IPS-15b (cell line): ENCODE data around the gene ATF6.
A peak's percentile ranks its signal among the peaks of the same experiment; 100 is the strongest.
"Not testable (repeated sequence)": the region's sequence is repeated elsewhere in the genome, so short reads cannot be mapped to it uniquely, and the experiment has no call there.

ENCODE experiments used
- H3K27me3 ChIP-seq: one replicate; pipeline ENCODE4 v1.6.1; 2013; ENCODE audit warnings: low read length; ENCODE audit not compliant: control insufficient read depth, insufficient read depth
- H3K36me3 ChIP-seq: one replicate; pipeline ENCODE4 v1.6.1; 2013; ENCODE audit warnings: low read length; ENCODE audit not compliant: control insufficient read depth, insufficient read depth
- H3K4me1 ChIP-seq: one replicate; pipeline ENCODE4 v1.6.1; 2013; ENCODE audit warnings: mild to moderate bottlenecking, low read length; ENCODE audit not compliant: control insufficient read depth, insufficient read depth
- H3K4me3 ChIP-seq: one replicate; pipeline ENCODE4 v1.5.1; 2013; ENCODE audit warnings: low read depth, low read length
- H3K9ac ChIP-seq: one replicate; pipeline ENCODE4 v1.6.1; 2013; ENCODE audit warnings: low read depth, mild to moderate bottlenecking, low read length
- H3K9me3 ChIP-seq: one replicate; pipeline ENCODE4 v1.6.1; 2013; ENCODE audit warnings: mild to moderate bottlenecking, low read length; ENCODE audit not compliant: control insufficient read depth, insufficient read depth

ATF6 gene, protein sequence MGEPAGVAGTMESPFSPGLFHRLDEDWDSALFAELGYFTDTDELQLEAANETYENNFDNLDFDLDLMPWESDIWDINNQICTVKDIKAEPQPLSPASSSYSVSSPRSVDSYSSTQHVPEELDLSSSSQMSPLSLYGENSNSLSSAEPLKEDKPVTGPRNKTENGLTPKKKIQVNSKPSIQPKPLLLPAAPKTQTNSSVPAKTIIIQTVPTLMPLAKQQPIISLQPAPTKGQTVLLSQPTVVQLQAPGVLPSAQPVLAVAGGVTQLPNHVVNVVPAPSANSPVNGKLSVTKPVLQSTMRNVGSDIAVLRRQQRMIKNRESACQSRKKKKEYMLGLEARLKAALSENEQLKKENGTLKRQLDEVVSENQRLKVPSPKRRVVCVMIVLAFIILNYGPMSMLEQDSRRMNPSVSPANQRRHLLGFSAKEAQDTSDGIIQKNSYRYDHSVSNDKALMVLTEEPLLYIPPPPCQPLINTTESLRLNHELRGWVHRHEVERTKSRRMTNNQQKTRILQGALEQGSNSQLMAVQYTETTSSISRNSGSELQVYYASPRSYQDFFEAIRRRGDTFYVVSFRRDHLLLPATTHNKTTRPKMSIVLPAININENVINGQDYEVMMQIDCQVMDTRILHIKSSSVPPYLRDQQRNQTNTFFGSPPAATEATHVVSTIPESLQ

DNA sequence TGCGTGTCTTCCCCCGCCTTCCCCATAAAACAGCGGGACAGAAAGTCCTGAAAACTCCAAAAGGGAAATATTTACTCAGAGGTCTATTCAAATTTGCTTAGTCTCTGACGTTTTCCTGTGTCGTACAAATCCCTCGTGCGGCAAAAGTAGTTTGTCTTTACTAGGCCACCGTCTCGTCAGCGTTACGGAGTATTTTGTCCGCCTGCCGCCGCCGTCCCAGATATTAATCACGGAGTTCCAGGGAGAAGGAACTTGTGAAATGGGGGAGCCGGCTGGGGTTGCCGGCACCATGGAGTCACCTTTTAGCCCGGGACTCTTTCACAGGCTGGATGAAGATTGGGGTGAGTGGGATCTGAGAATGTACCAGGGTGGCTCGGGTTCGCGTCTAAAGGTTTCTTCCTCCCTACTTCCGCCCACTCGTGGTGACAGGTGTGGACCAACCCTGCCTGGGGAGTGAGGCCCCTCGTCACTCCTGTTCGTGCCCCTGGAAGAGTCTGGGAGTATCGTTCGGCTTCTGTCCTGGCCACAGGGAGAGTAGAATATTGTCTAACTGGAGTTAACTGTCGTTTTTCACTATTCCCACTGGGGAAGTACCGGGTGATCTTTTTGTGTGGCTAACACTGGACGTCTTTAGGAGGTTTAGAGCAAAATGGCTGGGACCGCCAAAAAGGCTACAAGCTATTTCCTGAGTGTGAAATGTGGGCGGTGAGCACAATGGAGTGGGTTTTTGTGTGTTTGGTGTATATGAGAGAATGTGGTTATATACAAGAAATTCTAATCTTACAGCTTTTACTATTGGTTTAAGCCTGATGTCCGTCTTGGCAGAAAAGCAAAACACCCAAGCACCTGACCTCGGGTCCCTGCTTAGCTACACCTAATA is at the start of gene ATF6:
TSS of gene ATF6 (plus strand) at position 219 of the 880 bp plus-strand sequence. CDS start at position 260, 41 bp downstream.
- H3K4me1 ChIP-seq = no peaks in the 10 kb centered on the region
- no peaks in the 10 kb centered on the region for H3K27me3 ChIP-seq
- H3K36me3 ChIP-seq = no peaks in the 10 kb centered on the region
- H3K4me3 ChIP-seq = peak within 1 kb of the TSS; percentile 98
- peak within 1 kb of the TSS; percentile 77 for H3K9ac ChIP-seq
- H3K9me3 ChIP-seq = no peaks in the 10 kb centered on the region

- Histone ChIP-seq H3K9me3 (no peaks in the 10 kb centered on the region), H3K36me3 (no peaks in the 10 kb centered on the region), H3K9ac (no peak overlapping the region), H3K4me1 (no peaks in the 10 kb centered on the region), H3K4me3 (no peak overlapping the region), H3K27me3 (peaks cover 19% of the 10 kb centered on the region)
Measured at GRCh38 chr1:161718559-161719324, 47.4 kb upstream of the ATF6 start.

DNA sequence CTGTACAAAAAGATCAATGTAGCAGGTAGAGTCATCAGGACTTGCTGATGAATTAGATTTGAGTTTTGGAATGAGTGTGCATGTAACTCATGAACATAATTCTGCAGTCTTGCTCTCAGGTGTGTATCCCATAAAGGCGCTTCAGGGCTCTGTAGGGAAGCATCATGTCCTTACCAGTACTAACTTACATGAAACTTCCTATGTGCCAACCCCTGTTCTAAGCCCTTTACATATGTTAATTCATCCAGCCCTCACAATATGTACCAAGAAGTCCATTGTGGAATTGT is 46.9 kb upstream of the ATF6 start:
- Histone ChIP-seq H3K36me3 (no peaks in the 10 kb centered on the region), H3K27me3 (peaks cover 22% of the 10 kb centered on the region), H3K4me1 (no peaks in the 10 kb centered on the region), H3K4me3 (no peak overlapping the region), H3K9me3 (no peaks in the 10 kb centered on the region), H3K9ac (no peak overlapping the region)

- H3K4me1 ChIP-seq = no peaks in the 10 kb centered on the region
Measured at GRCh38 chr1:161720422-161720821, 45.7 kb upstream of the ATF6 start.

DNA sequence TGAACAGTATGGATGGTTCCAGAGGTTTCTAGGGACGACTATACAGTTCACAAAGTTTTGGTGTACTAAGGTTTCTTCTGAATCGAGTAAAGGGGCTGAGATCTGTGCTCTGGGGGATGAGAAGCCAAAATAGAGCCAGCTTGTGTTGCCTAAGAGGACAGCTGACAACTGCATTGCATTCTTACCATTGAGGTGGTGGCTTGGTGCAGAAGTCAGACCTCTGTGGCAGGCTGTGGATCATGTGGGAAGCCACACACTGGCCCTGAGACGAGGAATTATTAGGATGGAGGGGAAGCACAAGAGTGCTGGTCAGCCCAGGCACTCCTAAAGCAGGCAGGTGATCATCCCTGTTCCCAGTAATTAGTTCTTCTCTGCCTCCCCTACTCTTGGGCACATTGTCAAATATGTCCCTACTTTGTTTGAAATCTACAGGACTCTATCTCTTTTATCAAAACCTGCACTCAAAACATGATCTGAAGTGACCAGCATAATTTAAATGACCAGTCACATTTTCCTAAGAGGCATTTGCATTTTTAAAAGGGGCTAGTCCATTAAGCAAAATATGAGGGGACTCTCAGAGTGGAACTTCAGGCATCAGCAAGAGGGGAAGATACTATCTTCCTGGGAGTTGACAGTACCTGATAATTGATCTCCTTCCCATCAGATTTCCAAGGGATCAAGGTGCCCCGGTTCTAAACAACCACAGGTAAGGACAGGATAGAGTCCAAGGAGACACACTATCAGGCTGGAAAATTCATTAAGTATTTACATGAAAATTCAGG is 45.0 kb upstream of the ATF6 start, which contains the start of gene FCRLB:
TSS of gene FCRLB (plus strand) at position 589 of the 782 bp plus-strand sequence. CDS start 1,129 bp downstream, outside the sequence.
- H3K27me3 ChIP-seq = peaks cover 40% of the 10 kb centered on the region
- H3K4me1 ChIP-seq = no peaks in the 10 kb centered on the region
- H3K9me3 ChIP-seq = no peaks in the 10 kb centered on the region
- no peaks in the 10 kb centered on the region for H3K36me3 ChIP-seq
- no peak within 1 kb of the TSS for H3K9ac ChIP-seq
- H3K4me3 ChIP-seq = no peak within 1 kb of the TSS

More at GRCh38 chr1:161720422-161720821, 45.7 kb upstream of the ATF6 start:
- H3K9me3 ChIP-seq = no peaks in the 10 kb centered on the region
- no peak overlapping the region for H3K4me3 ChIP-seq
- no peaks in the 10 kb centered on the region for H3K36me3 ChIP-seq
- H3K27me3 ChIP-seq = peaks cover 33% of the 10 kb centered on the region
- H3K9ac ChIP-seq = no peak overlapping the region

- Histone ChIP-seq H3K36me3 (no peaks in the 10 kb centered on the region), H3K4me1 (no peaks in the 10 kb centered on the region), H3K9me3 (no peaks in the 10 kb centered on the region), H3K9ac (no peak overlapping the region), H3K27me3 (peaks cover 44% of the 10 kb centered on the region), H3K4me3 (no peak overlapping the region)
Measured at GRCh38 chr1:161721738-161722343, 44.3 kb upstream of the ATF6 start.

- Histone ChIP-seq H3K4me3 (no peak overlapping the region), H3K27me3 (peaks cover 44% of the 10 kb centered on the region), H3K36me3 (no peaks in the 10 kb centered on the region), H3K4me1 (no peaks in the 10 kb centered on the region), H3K9ac (no peak overlapping the region), H3K9me3 (no peaks in the 10 kb centered on the region)
Measured at GRCh38 chr1:161722406-161722805, 43.7 kb upstream of the ATF6 start.

DNA sequence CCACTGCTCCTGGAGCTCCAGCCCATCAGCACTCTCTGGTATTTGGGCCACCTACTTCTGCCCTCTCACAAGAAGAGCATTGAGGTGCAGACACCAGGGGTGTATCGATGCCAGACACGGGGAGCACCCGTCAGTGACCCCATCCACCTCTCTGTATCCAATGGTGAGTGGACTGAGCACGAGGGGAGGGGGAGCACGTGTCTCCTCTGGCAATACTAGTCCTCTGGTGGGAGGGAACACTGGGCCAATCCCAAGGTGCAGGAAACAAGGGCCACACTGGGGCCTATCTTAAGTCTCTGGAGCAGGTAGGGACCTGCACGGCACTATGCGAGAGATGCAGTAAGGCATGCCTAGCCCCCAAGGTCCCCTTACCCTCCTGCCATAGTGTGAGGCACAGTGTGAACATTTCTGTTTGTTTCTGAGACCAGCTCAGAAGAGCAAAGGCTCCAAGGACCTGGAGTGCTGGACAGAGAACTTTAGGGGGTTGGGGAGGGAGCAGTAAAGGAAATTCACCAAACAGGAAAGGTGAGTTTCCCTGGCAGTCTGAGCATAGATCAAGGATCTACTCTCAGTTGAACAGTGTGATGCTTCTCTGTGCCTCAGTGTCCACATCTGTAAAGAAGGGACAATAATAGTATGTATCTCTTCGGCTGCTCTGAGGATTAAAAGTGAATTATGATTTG is 42.5 kb upstream of the ATF6 start:
- H3K4me1 ChIP-seq = no peaks in the 10 kb centered on the region
- no peak overlapping the region for H3K9ac ChIP-seq

DNA sequence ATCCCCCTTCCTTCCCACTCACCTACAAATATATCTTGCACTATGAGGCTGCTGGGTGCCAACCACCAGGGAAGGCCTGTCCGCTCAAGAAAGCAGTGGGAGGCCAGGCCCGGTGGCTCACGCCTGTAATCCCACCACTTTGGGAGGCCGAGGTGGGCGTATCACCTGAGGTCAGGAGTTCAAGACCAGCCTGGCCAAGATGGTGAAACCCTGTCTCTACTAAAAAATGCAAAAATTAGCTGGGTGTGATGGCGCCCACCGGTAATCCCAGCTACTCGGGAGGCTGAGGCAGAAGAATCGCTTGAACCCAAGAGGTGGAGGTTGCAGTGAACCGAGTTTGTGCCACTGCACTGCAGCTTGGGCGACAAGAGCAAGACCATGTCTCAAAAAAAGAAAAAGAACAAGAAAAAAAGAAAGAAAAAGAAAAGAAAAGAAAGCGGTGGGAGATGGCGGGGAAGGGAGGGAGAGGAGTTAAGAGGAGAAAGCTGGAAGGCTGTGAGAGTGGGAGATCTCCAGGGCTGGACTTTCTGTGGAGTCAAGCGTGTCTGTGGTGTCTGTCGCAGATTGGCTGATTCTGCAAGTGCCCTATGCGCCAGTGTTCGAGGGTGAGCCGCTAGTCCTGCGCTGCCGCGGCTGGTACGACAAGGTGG is 40.7 kb upstream of the ATF6 start:
- not testable (repeated sequence) for H3K9ac ChIP-seq, H3K9me3 ChIP-seq, H3K36me3 ChIP-seq, H3K4me1 ChIP-seq
- peaks cover 44% of the 10 kb centered on the region for H3K27me3 ChIP-seq
- H3K4me3 ChIP-seq = peak overlapping the region; percentile 88

More for the DNA sequence above, 42.5 kb upstream of the ATF6 start:
- Histone ChIP-seq H3K9me3 (no peaks in the 10 kb centered on the region), H3K4me3 (no peak overlapping the region), H3K27me3 (peaks cover 47% of the 10 kb centered on the region), H3K36me3 (no peaks in the 10 kb centered on the region)
